ENCODE measurements around the gene VSNL1. TPM values are rescaled to one million over a fixed set of nuclear protein-coding genes. Genes with fewer than 3 reads are reported as not detected.

The VSNL1 gene
- total and polyA plus RNA-seq, 2 experiments from 2014 or later: 102 to 112 TPM

- TF ChIP-seq, protein P1, sequence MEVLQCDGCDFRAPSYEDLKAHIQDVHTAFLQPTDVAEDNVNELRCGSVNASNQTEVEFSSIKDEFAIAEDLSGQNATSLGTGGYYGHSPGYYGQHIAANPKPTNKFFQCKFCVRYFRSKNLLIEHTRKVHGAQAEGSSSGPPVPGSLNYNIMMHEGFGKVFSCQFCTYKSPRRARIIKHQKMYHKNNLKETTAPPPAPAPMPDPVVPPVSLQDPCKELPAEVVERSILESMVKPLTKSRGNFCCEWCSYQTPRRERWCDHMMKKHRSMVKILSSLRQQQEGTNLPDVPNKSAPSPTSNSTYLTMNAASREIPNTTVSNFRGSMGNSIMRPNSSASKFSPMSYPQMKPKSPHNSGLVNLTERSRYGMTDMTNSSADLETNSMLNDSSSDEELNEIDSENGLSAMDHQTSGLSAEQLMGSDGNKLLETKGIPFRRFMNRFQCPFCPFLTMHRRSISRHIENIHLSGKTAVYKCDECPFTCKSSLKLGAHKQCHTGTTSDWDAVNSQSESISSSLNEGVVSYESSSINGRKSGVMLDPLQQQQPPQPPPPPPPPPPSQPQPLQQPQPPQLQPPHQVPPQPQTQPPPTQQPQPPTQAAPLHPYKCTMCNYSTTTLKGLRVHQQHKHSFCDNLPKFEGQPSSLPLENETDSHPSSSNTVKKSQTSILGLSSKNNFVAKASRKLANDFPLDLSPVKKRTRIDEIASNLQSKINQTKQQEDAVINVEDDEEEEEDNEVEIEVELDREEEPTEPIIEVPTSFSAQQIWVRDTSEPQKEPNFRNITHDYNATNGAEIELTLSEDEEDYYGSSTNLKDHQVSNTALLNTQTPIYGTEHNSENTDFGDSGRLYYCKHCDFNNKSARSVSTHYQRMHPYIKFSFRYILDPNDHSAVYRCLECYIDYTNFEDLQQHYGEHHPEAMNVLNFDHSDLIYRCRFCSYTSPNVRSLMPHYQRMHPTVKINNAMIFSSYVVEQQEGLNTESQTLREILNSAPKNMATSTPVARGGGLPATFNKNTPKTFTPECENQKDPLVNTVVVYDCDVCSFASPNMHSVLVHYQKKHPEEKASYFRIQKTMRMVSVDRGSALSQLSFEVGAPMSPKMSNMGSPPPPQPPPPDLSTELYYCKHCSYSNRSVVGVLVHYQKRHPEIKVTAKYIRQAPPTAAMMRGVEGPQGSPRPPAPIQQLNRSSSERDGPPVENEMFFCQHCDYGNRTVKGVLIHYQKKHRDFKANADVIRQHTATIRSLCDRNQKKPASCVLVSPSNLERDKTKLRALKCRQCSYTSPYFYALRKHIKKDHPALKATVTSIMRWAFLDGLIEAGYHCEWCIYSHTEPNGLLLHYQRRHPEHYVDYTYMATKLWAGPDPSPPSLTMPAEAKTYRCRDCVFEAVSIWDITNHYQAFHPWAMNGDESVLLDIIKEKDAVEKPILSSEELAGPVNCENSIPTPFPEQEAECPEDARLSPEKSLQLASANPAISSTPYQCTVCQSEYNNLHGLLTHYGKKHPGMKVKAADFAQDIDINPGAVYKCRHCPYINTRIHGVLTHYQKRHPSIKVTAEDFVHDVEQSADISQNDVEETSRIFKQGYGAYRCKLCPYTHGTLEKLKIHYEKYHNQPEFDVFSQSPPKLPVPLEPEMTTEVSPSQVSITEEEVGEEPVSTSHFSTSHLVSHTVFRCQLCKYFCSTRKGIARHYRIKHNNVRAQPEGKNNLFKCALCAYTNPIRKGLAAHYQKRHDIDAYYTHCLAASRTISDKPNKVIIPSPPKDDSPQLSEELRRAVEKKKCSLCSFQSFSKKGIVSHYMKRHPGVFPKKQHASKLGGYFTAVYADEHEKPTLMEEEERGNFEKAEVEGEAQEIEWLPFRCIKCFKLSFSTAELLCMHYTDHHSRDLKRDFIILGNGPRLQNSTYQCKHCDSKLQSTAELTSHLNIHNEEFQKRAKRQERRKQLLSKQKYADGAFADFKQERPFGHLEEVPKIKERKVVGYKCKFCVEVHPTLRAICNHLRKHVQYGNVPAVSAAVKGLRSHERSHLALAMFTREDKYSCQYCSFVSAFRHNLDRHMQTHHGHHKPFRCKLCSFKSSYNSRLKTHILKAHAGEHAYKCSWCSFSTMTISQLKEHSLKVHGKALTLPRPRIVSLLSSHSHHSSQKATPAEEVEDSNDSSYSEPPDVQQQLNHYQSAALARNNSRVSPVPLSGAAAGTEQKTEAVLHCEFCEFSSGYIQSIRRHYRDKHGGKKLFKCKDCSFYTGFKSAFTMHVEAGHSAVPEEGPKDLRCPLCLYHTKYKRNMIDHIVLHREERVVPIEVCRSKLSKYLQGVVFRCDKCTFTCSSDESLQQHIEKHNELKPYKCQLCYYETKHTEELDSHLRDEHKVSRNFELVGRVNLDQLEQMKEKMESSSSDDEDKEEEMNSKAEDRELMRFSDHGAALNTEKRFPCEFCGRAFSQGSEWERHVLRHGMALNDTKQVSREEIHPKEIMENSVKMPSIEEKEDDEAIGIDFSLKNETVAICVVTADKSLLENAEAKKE (CRISPR knock-in tag; IDR thresholded peaks at IDR 0.05): no peak
- no peak for TF ChIP-seq ZNF331 (CRISPR knock-in tag; IDR thresholded peaks at IDR 0.05; ENCODE audit: low read depth)
These were observed 81.3 kb downstream of the VSNL1 start (continued) for GRCh38 chr2:17621781-17622180.

DNA sequence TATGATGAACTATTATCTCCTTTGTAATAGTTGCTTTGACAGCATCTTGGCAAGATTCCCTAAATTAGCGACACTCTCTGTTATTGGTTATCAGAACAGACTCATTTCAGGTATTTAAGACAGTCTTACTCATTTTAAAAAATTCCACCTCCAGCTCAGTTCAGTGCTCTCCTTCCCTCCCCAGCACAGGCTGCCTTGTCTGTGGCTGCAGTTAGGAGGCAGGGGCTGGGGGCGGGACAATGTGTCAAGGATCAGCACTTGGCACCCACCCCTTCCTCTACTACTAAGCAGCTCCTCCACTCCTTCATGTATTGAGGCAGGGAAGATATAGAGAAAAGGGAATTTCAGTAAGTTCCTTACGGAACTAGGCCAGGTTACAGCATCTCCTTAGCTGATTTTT, 85.0 kb downstream of the VSNL1 start:
- Histone ChIP-seq H3F3A (replicated peaks; ENCODE audit: low read depth) (no peaks in the 10 kb centered on the region), H4K20me1 (replicated peaks; ENCODE audit: insufficient read depth) (no peaks in the 10 kb centered on the region), H3K27me3 (ENCODE audit: insufficient read depth) (no peaks in the 10 kb centered on the region), H2AFZ (no peak overlapping the region), H3K4me2 (no peak overlapping the region), H3K27ac (ENCODE audit: low read depth) (no peak overlapping the region), H3K4me3 (no peak overlapping the region), H3K36me3 (ENCODE audit: insufficient read depth) (peaks cover 13% of the 10 kb centered on the region), H3K9me2 (ENCODE audit: insufficient read depth) (0 out of 2 replicates have a peak, but pooled peaks cover 7% of the 10 kb centered on the region), H3K4me1 (ENCODE audit: insufficient read depth) (peaks cover 10% of the 10 kb centered on the region), H3K79me2 (replicated peaks; ENCODE audit: insufficient read depth) (peaks cover 10% of the 10 kb centered on the region)
- H3K36me3 Mint-ChIP-seq (ENCODE audit: low read depth): peaks cover 80% of the 10 kb centered on the region
- H3K4me1 Mint-ChIP-seq: peaks cover 15% of the 10 kb centered on the region
- H3K4me3 Mint-ChIP-seq: no peak overlapping the region
- no peak overlapping the region for H3K27ac Mint-ChIP-seq
- peaks cover 36% of the 10 kb centered on the region for H3K9me3 Mint-ChIP-seq
- DNase-seq (ENCODE audit: low spot score) (no peak), ATAC-seq (no peak)
- no peaks in the 10 kb centered on the region for H3K27me3 Mint-ChIP-seq (ENCODE audit: insufficient read depth, low read depth, poor library complexity)
- TF ChIP-seq EZH2 (IDR thresholded peaks at IDR 0.05; ENCODE audit: low read depth, unreplicated experiment) (no peak), CREB1 (CRISPR knock-in tag; IDR thresholded peaks at IDR 0.05; ENCODE audit: low read depth) (no peak), REST (IDR thresholded peaks at IDR 0.05; ENCODE audit: unreplicated experiment) (no peak), EZH2phosphoT487 (IDR thresholded peaks at IDR 0.05; ENCODE audit: unreplicated experiment) (no peak), ZNF114 (CRISPR knock-in tag; IDR thresholded peaks at IDR 0.05) (no peak), STAT1 (IDR thresholded peaks at IDR 0.05; ENCODE audit: unreplicated experiment) (no peak)
- TF ChIP-seq, protein P2, sequence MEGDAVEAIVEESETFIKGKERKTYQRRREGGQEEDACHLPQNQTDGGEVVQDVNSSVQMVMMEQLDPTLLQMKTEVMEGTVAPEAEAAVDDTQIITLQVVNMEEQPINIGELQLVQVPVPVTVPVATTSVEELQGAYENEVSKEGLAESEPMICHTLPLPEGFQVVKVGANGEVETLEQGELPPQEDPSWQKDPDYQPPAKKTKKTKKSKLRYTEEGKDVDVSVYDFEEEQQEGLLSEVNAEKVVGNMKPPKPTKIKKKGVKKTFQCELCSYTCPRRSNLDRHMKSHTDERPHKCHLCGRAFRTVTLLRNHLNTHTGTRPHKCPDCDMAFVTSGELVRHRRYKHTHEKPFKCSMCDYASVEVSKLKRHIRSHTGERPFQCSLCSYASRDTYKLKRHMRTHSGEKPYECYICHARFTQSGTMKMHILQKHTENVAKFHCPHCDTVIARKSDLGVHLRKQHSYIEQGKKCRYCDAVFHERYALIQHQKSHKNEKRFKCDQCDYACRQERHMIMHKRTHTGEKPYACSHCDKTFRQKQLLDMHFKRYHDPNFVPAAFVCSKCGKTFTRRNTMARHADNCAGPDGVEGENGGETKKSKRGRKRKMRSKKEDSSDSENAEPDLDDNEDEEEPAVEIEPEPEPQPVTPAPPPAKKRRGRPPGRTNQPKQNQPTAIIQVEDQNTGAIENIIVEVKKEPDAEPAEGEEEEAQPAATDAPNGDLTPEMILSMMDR (conservative IDR thresholded peaks at IDR 0.05; ENCODE audit: low read depth in 2 of 2): no peak

Measured in GM23338 (cell line).